Activated T-helper 17 cell treated with anti-CD3 and anti-CD28 coated beads, Interleukin-2, amount 50 U/mL, for 72 hours (primary cell): ENCODE measurements around the gene ANO9. TPM values are rescaled to one million over a fixed set of nuclear protein-coding genes. Genes with fewer than 3 reads are reported as not detected.
"Not testable (repeated sequence)": the region's sequence is repeated elsewhere in the genome, so short reads cannot be mapped to it uniquely, and the experiment has no call there.

Source experiments
- ATAC-seq: fragments of 150-1000 bp; cut with Tn5 transposase; replicated peaks from 2 replicates; pipeline ENCODE4 v1.10.0; 2021; ENCODE audit warnings: mild to moderate bottlenecking, moderate library complexity
- H3K27ac Mint-ChIP-seq: one replicate; pipeline ENCODE4 v1.8.0; 2022; ENCODE audit warnings: mixed read lengths
- H3K27me3 Mint-ChIP-seq: one replicate; pipeline ENCODE4 v1.8.0; 2022; ENCODE audit warnings: mixed read lengths
- H3K36me3 Mint-ChIP-seq: one replicate; pipeline ENCODE4 v1.8.0; 2022; ENCODE audit warnings: low read depth, mild to moderate bottlenecking, mixed read lengths
- H3K4me1 Mint-ChIP-seq: one replicate; pipeline ENCODE4 v1.8.0; 2022; ENCODE audit warnings: mixed read lengths
- H3K4me3 Mint-ChIP-seq: one replicate; pipeline ENCODE4 v1.8.0; 2022; ENCODE audit warnings: mild to moderate bottlenecking, mixed read lengths
- H3K9me3 Mint-ChIP-seq: one replicate; pipeline ENCODE4 v1.8.0; 2022; ENCODE audit warnings: mixed read lengths
- total RNA-seq, 2 donors: library from RNA; stranded (reverse); gene quantifications; one replicate each; pipeline ENCODE4 v1.2.3, GENCODE V29; 2022

ANO9 gene
- total RNA-seq, 2 donors from 2014 or later: 36.0 to 119 TPM

DNA sequence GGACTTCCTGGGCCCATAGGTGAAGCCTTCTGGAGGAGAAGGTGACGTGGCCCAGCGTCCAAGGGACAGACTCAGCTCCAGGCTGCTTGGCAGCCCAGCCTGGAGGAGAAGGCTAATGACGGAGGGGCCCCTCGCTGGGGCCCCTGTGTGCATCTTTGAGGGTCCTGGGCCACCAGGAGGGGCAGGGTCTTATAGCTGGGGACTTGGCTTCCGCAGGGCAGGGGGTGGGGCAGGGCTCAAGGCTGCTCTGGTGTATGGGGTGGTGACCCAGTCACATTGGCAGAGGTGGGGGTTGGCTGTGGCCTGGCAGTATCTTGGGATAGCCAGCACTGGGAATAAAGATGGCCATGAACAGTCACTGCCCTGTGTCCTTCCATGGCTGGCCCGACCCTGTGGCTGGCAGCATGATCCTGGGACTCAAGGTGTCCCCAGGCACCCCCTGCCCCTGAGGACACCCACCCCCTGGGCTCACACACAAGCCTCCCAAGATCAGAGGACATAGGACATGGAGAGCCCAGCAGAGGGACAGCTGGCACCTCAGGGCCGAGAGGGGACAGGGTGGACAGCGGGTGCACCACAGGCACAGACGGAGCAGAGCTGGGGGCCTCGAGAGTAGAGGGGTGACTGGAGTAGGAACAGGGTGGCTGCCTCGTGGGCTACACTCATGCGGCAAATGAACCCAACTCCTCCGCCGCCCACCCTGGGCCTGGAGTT is 37.1 kb downstream of the ANO9 start:
- H3K4me3 Mint-ChIP-seq: peak overlapping the region; percentile 30
- ATAC-seq: no peak
- H3K27me3 Mint-ChIP-seq: no peaks in the 10 kb centered on the region
- no peaks in the 10 kb centered on the region for H3K36me3 Mint-ChIP-seq
- H3K4me1 Mint-ChIP-seq: no peaks in the 10 kb centered on the region
- H3K9me3 Mint-ChIP-seq: no peaks in the 10 kb centered on the region
- H3K27ac Mint-ChIP-seq: no peak overlapping the region

- H3K4me3 Mint-ChIP-seq: no peak overlapping the region
- no peak for ATAC-seq
- no peak overlapping the region for H3K27ac Mint-ChIP-seq
- no peaks in the 10 kb centered on the region for H3K27me3 Mint-ChIP-seq
- H3K9me3 Mint-ChIP-seq: no peaks in the 10 kb centered on the region
- no peaks in the 10 kb centered on the region for H3K36me3 Mint-ChIP-seq
- H3K4me1 Mint-ChIP-seq: no peaks in the 10 kb centered on the region
These were observed 37.9 kb downstream of the ANO9 start for GRCh38 chr11:403761-404431.

GRCh38 chr11:403021-403760 is 38.6 kb downstream of the ANO9 start:
- H3K4me1 Mint-ChIP-seq: no peaks in the 10 kb centered on the region
- H3K27ac Mint-ChIP-seq: no peak overlapping the region
- H3K27me3 Mint-ChIP-seq: no peaks in the 10 kb centered on the region
- H3K36me3 Mint-ChIP-seq: no peaks in the 10 kb centered on the region
- ATAC-seq: no peak
- no peaks in the 10 kb centered on the region for H3K9me3 Mint-ChIP-seq
- H3K4me3 Mint-ChIP-seq: no peak overlapping the region

GRCh38 chr11:401196-401595 is 40.6 kb downstream of the ANO9 start:
- H3K9me3 Mint-ChIP-seq, H3K36me3 Mint-ChIP-seq, ATAC-seq: not testable (repeated sequence)

DNA sequence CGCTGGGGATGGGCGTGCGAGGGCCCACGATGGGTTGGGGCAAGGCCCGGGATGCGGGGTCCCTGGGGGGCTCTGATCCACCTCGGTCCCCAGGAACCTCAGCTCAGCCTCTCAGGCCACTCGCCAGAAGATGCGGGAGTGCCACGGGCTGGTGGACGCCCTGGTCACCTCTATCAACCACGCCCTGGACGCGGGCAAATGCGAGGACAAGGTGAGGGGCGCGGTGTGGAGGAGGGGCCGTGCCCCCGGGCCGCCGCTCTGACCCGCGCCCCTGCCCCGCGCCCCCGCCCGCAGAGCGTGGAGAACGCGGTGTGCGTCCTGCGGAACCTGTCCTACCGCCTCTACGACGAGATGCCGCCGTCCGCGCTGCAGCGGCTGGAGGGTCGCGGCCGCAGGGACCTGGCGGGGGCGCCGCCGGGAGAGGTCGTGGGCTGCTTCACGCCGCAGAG is 41.5 kb downstream of the ANO9 start:
- no peaks in the 10 kb centered on the region for H3K4me1 Mint-ChIP-seq

More at GRCh38 chr11:401196-401595, 40.6 kb downstream of the ANO9 start:
- H3K4me1 Mint-ChIP-seq, H3K27ac Mint-ChIP-seq, H3K4me3 Mint-ChIP-seq, H3K27me3 Mint-ChIP-seq: not testable (repeated sequence)

GRCh38 chr11:399731-400211 is 42.0 kb downstream of the ANO9 start:
- peak; percentile 11 for ATAC-seq
- Mint-ChIP-seq H3K27ac (no peak overlapping the region), H3K4me1 (no peaks in the 10 kb centered on the region), H3K27me3 (no peaks in the 10 kb centered on the region), H3K4me3 (no peak overlapping the region), H3K36me3 (no peaks in the 10 kb centered on the region), H3K9me3 (no peaks in the 10 kb centered on the region)

More for the DNA sequence above, 41.5 kb downstream of the ANO9 start:
- H3K4me3 Mint-ChIP-seq: no peak overlapping the region
- H3K9me3 Mint-ChIP-seq: no peaks in the 10 kb centered on the region
- no peaks in the 10 kb centered on the region for H3K27me3 Mint-ChIP-seq
- ATAC-seq: no peak
- H3K36me3 Mint-ChIP-seq: no peaks in the 10 kb centered on the region
- H3K27ac Mint-ChIP-seq: no peak overlapping the region

DNA sequence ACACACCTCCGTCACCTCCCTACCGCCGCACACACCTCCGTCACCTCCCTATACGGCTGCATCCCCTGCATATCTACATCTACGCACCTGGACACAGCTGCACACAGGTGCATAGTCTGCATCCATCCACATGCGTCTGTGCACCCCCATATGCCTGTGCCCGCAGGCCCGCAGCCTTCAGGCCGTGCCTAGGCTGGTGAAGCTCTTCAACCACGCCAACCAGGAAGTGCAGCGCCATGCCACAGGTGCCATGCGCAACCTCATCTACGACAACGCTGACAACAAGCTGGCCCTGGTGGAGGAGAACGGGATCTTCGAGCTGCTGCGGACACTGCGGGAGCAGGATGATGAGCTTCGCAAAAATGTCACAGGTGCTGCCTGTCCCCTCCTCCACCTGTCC is 43.0 kb downstream of the ANO9 start:
- Mint-ChIP-seq H3K4me1 (no peaks in the 10 kb centered on the region), H3K36me3 (no peaks in the 10 kb centered on the region), H3K27ac (no peak overlapping the region), H3K27me3 (no peaks in the 10 kb centered on the region), H3K4me3 (no peak overlapping the region), H3K9me3 (no peaks in the 10 kb centered on the region)
- no peak for ATAC-seq

DNA sequence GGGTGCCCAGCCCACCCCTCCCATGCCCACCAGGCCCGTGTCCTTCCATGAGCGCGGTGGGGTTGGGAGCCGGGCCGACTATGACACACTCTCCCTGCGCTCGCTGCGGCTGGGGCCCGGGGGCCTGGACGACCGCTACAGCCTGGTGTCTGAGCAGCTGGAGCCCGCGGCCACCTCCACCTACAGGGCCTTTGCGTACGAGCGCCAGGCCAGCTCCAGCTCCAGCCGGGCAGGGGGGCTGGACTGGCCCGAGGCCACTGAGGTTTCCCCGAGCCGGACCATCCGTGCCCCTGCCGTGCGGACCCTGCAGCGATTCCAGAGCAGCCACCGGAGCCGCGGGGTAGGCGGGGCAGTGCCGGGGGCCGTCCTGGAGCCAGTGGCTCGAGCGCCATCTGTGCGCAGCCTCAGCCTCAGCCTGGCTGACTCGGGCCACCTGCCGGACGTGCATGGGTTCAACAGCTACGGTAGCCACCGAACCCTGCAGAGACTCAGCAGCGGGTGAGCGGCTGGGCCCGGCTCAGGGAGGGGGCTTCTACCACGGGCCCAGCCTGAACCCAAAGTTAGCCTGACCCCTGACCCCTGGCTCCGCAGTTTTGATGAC is 44.8 kb downstream of the ANO9 start:
- H3K36me3 Mint-ChIP-seq: no peaks in the 10 kb centered on the region
- no peaks in the 10 kb centered on the region for H3K4me1 Mint-ChIP-seq
- no peaks in the 10 kb centered on the region for H3K9me3 Mint-ChIP-seq
- no peaks in the 10 kb centered on the region for H3K27me3 Mint-ChIP-seq
- no peak overlapping the region for H3K4me3 Mint-ChIP-seq
- no peak overlapping the region for H3K27ac Mint-ChIP-seq
- peak; percentile 64 for ATAC-seq

GRCh38 chr11:396511-396947 is 45.3 kb downstream of the ANO9 start:
- Mint-ChIP-seq H3K4me1 (no peaks in the 10 kb centered on the region), H3K9me3 (no peaks in the 10 kb centered on the region), H3K4me3 (no peak overlapping the region), H3K27me3 (no peaks in the 10 kb centered on the region), H3K36me3 (no peaks in the 10 kb centered on the region), H3K27ac (no peak overlapping the region)
- ATAC-seq: peak; percentile 35

GRCh38 chr11:395866-396265 is 45.9 kb downstream of the ANO9 start:
- Mint-ChIP-seq H3K27ac (no peak overlapping the region), H3K36me3 (no peaks in the 10 kb centered on the region), H3K27me3 (no peaks in the 10 kb centered on the region), H3K4me3 (no peak overlapping the region), H3K4me1 (no peaks in the 10 kb centered on the region), H3K9me3 (no peaks in the 10 kb centered on the region)
- ATAC-seq: no peak

DNA sequence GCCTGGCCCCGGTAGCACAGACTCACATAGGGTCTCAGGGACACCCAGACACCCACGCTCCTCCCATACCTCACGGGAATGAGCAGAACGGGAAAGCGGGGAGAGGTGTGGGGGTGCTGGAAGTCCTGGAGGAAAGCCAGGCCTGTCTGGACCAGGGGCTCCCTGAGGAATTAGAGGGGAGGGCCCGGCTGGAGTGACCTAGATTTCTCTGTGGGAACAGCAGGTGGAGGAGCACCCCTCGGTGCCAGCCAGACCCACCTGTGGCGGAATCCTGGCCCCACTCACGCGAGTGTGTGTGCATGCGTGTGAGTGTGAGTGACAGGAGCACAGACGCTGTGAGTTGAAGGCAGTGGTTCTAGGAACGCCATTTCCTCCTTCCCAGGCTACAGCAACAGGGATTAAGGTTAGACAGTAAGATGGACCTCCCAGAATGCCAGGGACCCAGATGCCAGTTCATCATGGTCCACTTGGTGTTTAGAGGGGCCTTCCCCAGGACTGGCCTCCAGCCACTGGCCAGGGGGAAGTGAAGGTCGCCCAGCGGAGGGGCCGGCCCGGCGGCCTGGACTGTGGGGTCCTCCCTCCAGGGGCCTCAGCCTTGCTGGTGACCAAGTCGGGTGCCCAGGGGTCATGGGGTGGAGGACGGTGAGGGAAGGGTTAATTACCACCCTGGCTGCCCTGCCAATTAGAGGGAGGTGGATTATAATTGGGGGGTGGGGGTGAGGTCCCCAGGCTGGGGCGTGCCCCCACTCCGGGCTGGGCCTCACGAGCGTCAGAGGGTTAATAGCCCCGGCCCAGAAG is 46.8 kb downstream of the ANO9 start:
- no peak for ATAC-seq
- H3K4me1 Mint-ChIP-seq: no peaks in the 10 kb centered on the region
- H3K4me3 Mint-ChIP-seq: no peak overlapping the region
- no peaks in the 10 kb centered on the region for H3K9me3 Mint-ChIP-seq
- no peaks in the 10 kb centered on the region for H3K36me3 Mint-ChIP-seq
- no peaks in the 10 kb centered on the region for H3K27me3 Mint-ChIP-seq
- H3K27ac Mint-ChIP-seq: no peak overlapping the region

- Mint-ChIP-seq H3K9me3 (no peaks in the 10 kb centered on the region), H3K27me3 (no peaks in the 10 kb centered on the region), H3K4me3 (no peak within 1 kb of the TSS), H3K36me3 (no peaks in the 10 kb centered on the region), H3K27ac (no peak within 1 kb of the TSS), H3K4me1 (no peaks in the 10 kb centered on the region)
- ATAC-seq: peak; percentile 59
These were observed 47.6 kb downstream of the ANO9 start, which contains the start of gene PKP3 for GRCh38 chr11:394034-394857. TSS of gene PKP3 (plus strand) at chr11:394209. CDS start at chr11:394293, 84 bp downstream.
